Hepatocyte (in vitro differentiated cells): ENCODE measurements around the gene SPEG. TPM values are rescaled to one million over a fixed set of nuclear protein-coding genes. Genes with fewer than 3 reads are reported as not detected.
A peak's percentile ranks its signal among the peaks of the same experiment; 100 is the strongest.

Experiments
- DNase-seq: peaks from one replicate; pipeline ENCODE4 v3.0.0-alpha.2; 2016; ENCODE audit warnings: low spot score
- H2AFZ ChIP-seq: fragments of 200-600 bp; sonication (generic); 2 replicates; pipeline ENCODE4 v1.6.0; 2016; ENCODE audit warnings: antibody characterized with exemption, mild to moderate bottlenecking
- H3K27ac ChIP-seq: fragments of 200-600 bp; sonication (generic); 2 replicates; pipeline ENCODE4 v1.5.1; 2016; ENCODE audit warnings: mild to moderate bottlenecking
- H3K27me3 ChIP-seq: fragments of 200-600 bp; sonication (generic); 2 replicates; pipeline ENCODE4 v1.6.1; 2016
- H3K36me3 ChIP-seq: fragments of 200-600 bp; sonication (generic); replicated peaks from 2 replicates; pipeline ENCODE4 v1.5.1; 2016; ENCODE audit warnings: low read depth; ENCODE audit not compliant: insufficient read depth
- H3K4me1 ChIP-seq: fragments of 200-600 bp; sonication (generic); 2 replicates; pipeline ENCODE4 v1.5.1; 2016; ENCODE audit warnings: mild to moderate bottlenecking, moderate library complexity; ENCODE audit not compliant: insufficient read depth
- H3K4me2 ChIP-seq: fragments of 200-600 bp; sonication (generic); 2 replicates; pipeline ENCODE4 v1.6.0; 2016
- H3K4me3 ChIP-seq: fragments of 200-600 bp; sonication (generic); 2 replicates; pipeline ENCODE4 v1.5.1; 2016; ENCODE audit warnings: mild to moderate bottlenecking
- H3K79me2 ChIP-seq: fragments of 200-600 bp; sonication (generic); 2 replicates; pipeline ENCODE4 v1.6.0; 2017; ENCODE audit warnings: mild to moderate bottlenecking
- H3K9me2 ChIP-seq: fragments of 200-600 bp; sonication (generic); replicated peaks from 2 replicates; pipeline ENCODE4 v1.6.0; 2017; ENCODE audit warnings: mild to moderate bottlenecking; ENCODE audit not compliant: insufficient read depth
- H3K9me3 ChIP-seq: fragments of 200-600 bp; sonication (generic); 2 replicates; pipeline ENCODE4 v1.5.1; 2016; ENCODE audit warnings: low read depth, mild to moderate bottlenecking
- H4K20me1 ChIP-seq: fragments of 200-600 bp; sonication (generic); 2 replicates; pipeline ENCODE4 v1.6.0; 2016; ENCODE audit warnings: mild to moderate bottlenecking; ENCODE audit not compliant: insufficient read depth, poor library complexity, severe bottlenecking
- CTCF ChIP-seq: fragments of 200-600 bp; sonication (generic); IDR thresholded peaks from 2 replicates; pipeline ENCODE4 v1.5.1; 2016; ENCODE audit warnings: antibody characterized with exemption, mild to moderate bottlenecking; ENCODE audit not compliant: poor library complexity
- EZH2 ChIP-seq: fragments of 200-600 bp; sonication (generic); IDR thresholded peaks from 2 replicates; pipeline ENCODE4 v1.6.1; 2016; ENCODE audit warnings: antibody characterized with exemption, mild to moderate bottlenecking, borderline replicate concordance
- EZH2phosphoT487 ChIP-seq: fragments of 200-600 bp; sonication (generic); IDR thresholded peaks from one replicate; pipeline ENCODE4 v1.6.1; 2018; ENCODE audit warnings: antibody characterized with exemption, mild to moderate bottlenecking, low read depth, moderate library complexity; ENCODE audit not compliant: unreplicated experiment, severe bottlenecking
- WGBS: methylation state at CpG from one replicate; pipeline ENCODE4 v1.1.6; 2016; ENCODE audit warnings: low lambda C conversion rate; ENCODE audit errors: missing lambda C conversion rate; 5-methylcytosine and 5-hydroxymethylcytosine counted together
- polyA plus RNA-seq: library from polyadenylated mRNA; unstranded; fragments of >200 nt; fragmentation: Nextera tagmentation; extraction: Ambion mirVana; gene quantifications from 2 replicates; pipeline ENCODE4 v1.2.1, GENCODE V29; 2016
- total RNA-seq: library from RNA; depleted of rRNA; stranded (reverse); fragments of >200 nt; gene quantifications from 2 replicates; pipeline ENCODE4 v1.2.3, GENCODE V29; 2014

Gene SPEG
- total and polyA plus RNA-seq, 2 experiments from 2014 or later = 21.6 to 40.0 TPM

GRCh38 chr2:219460424-219460926 lies 25.8 kb downstream of the SPEG start:
- H3K4me1 ChIP-seq = peaks cover 22% of the 10 kb centered on the region
- no peak overlapping the region for H3K4me3 ChIP-seq
- H3K9me2 ChIP-seq = no peaks in the 10 kb centered on the region
- no peak overlapping the region for H2AFZ ChIP-seq
- TF ChIP-seq CTCF = no peak
- no peak for TF ChIP-seq EZH2
- no peak for TF ChIP-seq EZH2phosphoT487
- no peaks in the 10 kb centered on the region for H3K9me3 ChIP-seq
- H3K36me3 ChIP-seq = no peaks in the 10 kb centered on the region
- peak; percentile 87 for DNase-seq
- H4K20me1 ChIP-seq = no peaks in the 10 kb centered on the region
- WGBS = 27% methylated on average over 11 of the region's 18 CpGs
- H3K4me2 ChIP-seq = peak overlapping the region; percentile 72
- H3K79me2 ChIP-seq = no peaks in the 10 kb centered on the region
- H3K27me3 ChIP-seq = no peaks in the 10 kb centered on the region
- peak overlapping the region; percentile 78 for H3K27ac ChIP-seq

- H4K20me1 ChIP-seq = no peaks in the 10 kb centered on the region
- peak overlapping the region; percentile 78 for H3K27ac ChIP-seq
- peak overlapping the region; percentile 72 for H3K4me2 ChIP-seq
- no peak overlapping the region for H2AFZ ChIP-seq
- no peaks in the 10 kb centered on the region for H3K27me3 ChIP-seq
- TF ChIP-seq CTCF (no peak), EZH2 (no peak), EZH2phosphoT487 (no peak)
- H3K4me3 ChIP-seq = no peak overlapping the region
- peak; percentile 40 for DNase-seq
- H3K4me1 ChIP-seq = peaks cover 22% of the 10 kb centered on the region
- H3K9me3 ChIP-seq = no peaks in the 10 kb centered on the region
- H3K9me2 ChIP-seq = no peaks in the 10 kb centered on the region
- no peaks in the 10 kb centered on the region for H3K79me2 ChIP-seq
- WGBS = 31% methylated on average over 8 of the region's 11 CpGs
- H3K36me3 ChIP-seq = no peaks in the 10 kb centered on the region
Observed at GRCh38 chr2:219461047-219461514, 26.4 kb downstream of the SPEG start.

GRCh38 chr2:219461669-219462068 lies 27.0 kb downstream of the SPEG start:
- Histone ChIP-seq H3K9me2 (no peaks in the 10 kb centered on the region), H3K27me3 (no peaks in the 10 kb centered on the region), H3K4me1 (peaks cover 22% of the 10 kb centered on the region), H3K27ac (no peak overlapping the region), H4K20me1 (no peaks in the 10 kb centered on the region), H3K4me3 (no peak overlapping the region), H3K9me3 (no peaks in the 10 kb centered on the region), H3K36me3 (no peaks in the 10 kb centered on the region), H3K79me2 (no peaks in the 10 kb centered on the region), H3K4me2 (no peak overlapping the region), H2AFZ (no peak overlapping the region)
- WGBS = 82% methylated on average over 14 of the region's 14 CpGs
- no peak for DNase-seq
- TF ChIP-seq EZH2phosphoT487 (no peak), EZH2 (no peak), CTCF (no peak)

- Histone ChIP-seq H3K4me2 (no peak overlapping the region), H3K9me3 (no peaks in the 10 kb centered on the region), H3K27ac (no peak overlapping the region), H3K9me2 (no peaks in the 10 kb centered on the region), H3K27me3 (no peaks in the 10 kb centered on the region), H4K20me1 (no peaks in the 10 kb centered on the region), H3K4me1 (peaks cover 22% of the 10 kb centered on the region), H3K79me2 (no peaks in the 10 kb centered on the region), H2AFZ (no peak overlapping the region), H3K4me3 (no peak overlapping the region), H3K36me3 (no peaks in the 10 kb centered on the region)
- no peak for TF ChIP-seq EZH2
- no peak for TF ChIP-seq EZH2phosphoT487
- TF ChIP-seq CTCF = no peak
- DNase-seq = no peak
- WGBS = 97% methylated on average over 9 of the region's 9 CpGs
Observed at GRCh38 chr2:219462349-219462748, 27.7 kb downstream of the SPEG start.
